HG03354 (cell line): ENCODE measurements around the gene NHS.

Experiments
- ATAC-seq: cut with Tn5 transposase; IDR thresholded peaks from one replicate; pipeline ENCODE4 v1.9.1; 2021; ENCODE audit warnings: mild to moderate bottlenecking; ENCODE audit not compliant: unreplicated experiment, poor library complexity, severe bottlenecking

The NHS gene

GRCh38 chrX:17687648-17688047 lies 312.6 kb downstream of the NHS start:
- no peak for ATAC-seq

- peak; percentile 85 for ATAC-seq
Measured at GRCh38 chrX:17689971-17690409, 315.0 kb downstream of the NHS start.

- ATAC-seq = no peak
Measured at GRCh38 chrX:17692709-17693346, 317.8 kb downstream of the NHS start.

- no peak for ATAC-seq
Measured at GRCh38 chrX:17697191-17697590, 322.2 kb downstream of the NHS start.

GRCh38 chrX:17700976-17701375 lies 326.0 kb downstream of the NHS start:
- no peak for ATAC-seq

- no peak for ATAC-seq
Measured at GRCh38 chrX:17703201-17703600, 328.2 kb downstream of the NHS start.

DNA sequence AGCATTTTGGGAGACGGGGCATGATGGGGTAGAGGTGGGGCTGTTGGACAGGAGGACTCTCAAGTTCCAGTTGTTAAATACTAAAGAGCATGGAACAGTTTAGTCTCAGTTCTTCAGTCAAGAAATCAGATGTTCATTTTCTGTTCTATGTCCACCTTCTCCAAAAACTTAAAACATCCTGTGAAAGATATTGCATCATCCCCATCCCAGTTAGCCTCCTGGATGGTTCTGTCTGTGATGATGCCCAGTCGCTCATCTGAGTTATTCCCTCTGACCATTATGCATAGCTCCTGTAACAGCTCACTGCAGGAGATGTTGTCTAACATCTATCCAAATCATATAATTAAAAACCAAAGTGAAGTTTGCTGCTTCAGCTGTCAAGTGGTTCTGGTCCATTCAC lies 330.2 kb downstream of the NHS start:
- ATAC-seq = no peak

DNA sequence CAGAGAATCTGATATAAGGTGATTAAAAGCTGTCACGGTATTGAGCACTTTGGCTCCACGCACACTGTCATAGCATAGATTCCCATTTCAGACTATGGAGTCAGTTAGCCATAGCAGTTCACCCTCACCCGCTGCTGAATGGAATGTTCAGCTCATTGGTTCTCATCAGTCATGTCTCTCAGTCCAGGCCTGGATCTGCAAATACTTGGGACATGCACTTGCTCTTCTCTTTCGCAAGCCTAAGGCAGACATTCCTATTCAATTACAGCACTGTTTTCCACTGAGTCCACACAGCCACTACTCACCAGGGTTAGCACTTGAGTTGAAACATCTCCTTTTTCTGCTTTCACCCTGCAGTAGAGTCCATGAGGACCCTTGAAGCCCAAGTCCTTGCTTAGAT lies 331.7 kb downstream of the NHS start:
- no peak for ATAC-seq

- ATAC-seq = no peak
Measured at GRCh38 chrX:17707731-17708130, 332.7 kb downstream of the NHS start.

DNA sequence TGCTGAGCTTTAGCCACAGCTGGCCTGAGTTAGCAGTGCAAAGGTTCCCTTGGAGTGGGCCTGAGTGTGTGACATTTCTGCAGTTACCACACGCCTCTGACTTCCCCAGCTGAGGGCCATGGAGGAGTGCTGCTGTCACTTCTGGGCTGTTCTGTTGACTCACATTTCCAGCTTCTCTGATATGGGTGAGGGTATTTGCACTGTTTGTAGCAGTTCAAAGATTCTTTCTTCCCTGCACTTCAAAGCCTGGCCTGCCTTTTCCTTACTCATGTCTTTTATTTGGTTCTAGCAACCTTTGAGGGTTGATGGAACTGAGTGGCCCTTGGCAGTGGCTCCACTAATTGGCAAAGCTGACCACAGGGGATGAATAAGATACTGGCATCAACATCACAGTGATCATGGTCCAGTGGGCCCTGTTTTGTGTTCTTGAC lies 335.9 kb downstream of the NHS start:
- no peak for ATAC-seq

- no peak for ATAC-seq
Measured at GRCh38 chrX:17713288-17713687, 338.3 kb downstream of the NHS start.

DNA sequence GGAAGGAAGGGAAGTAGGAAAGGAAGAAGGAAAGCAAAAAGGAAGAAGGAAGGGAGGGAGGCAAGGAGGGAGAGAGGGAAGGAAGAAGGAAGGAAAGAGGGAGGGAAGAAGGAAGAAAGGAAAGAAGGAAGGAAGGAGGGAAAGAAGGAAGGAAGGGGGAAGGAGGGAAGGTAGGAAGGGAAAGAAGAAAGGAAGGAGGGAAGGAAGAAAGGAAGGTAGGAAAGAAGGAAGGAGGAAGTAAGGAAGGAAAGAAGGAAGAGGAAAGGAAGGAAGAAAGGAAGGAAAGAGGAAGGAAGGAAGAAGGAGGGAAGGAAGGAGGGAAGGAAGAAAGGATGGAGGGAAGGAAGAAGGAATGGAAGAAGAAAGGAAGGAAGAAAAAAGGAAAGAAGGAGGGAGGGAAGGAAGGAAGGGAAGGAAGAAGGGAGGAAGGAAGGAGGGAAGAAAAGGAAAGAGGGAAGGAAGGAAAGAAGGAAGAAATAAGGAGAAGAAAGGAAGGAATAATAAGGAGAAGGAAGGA lies 343.7 kb downstream of the NHS start:
- no peak for ATAC-seq

DNA sequence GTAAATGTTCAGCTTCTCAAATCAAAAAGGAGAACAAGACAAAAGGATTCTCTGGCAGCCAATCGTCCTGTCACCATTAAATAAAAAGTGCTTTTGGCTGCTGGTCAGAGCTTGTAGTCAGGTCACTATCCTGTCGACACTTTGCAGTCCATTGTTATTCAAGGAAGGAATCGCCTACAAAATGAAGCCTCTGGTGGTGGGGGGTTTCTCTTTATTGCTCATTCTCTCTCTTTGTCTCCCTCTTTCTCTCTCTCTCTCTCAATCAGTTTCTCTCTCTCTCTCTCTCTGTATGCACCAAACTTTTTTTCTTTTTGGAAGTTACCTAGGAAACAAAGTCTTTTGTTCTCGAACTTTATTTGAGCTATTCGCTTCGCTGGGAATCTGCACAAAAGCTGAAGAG lies 344.7 kb downstream of the NHS start:
- no peak for ATAC-seq

- ATAC-seq = no peak
Measured at GRCh38 chrX:17721715-17722114, 346.7 kb downstream of the NHS start.

DNA sequence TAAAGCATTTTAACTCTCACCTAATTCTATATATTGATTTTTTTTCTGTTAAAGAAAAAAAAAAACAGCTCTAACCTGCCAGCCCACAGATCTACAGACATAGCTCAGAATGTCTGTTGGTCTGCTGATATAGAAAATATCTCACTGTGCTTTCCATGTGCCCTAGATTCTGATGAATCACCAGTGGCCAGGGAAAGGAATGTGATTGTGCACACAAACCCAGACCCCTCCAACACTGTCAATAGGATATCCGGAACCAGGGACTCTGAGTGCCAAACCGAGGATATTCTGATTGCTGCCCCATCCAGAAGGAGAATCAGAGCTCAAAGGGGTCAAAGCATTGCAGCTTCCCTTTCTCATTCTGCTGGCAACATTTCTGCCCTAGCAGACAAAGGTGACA lies 350.2 kb downstream of the NHS start:
- no peak for ATAC-seq

- no peak for ATAC-seq
Measured at GRCh38 chrX:17732138-17732783, 357.3 kb downstream of the NHS start.

GRCh38 chrX:17735406-17735805 lies 360.4 kb downstream of the NHS start:
- no peak for ATAC-seq

DNA sequence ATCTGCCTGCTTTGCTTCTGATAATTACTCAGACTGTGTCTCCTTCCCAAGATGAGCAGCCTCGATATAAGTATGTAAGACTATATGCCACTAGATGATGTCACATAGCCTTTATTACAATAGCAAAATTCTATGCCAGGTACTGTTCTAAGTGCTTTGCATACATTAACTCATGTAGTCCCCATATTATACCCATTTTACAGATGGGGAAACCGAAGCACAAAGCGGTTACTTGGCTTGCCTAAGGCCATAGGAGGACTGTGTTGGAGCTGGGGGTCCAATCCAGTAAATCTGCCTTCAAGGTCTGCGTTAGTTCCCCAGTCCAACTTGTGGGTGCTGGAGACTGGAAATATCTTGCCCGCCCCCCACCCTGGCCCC lies 361.5 kb downstream of the NHS start:
- ATAC-seq = no peak

DNA sequence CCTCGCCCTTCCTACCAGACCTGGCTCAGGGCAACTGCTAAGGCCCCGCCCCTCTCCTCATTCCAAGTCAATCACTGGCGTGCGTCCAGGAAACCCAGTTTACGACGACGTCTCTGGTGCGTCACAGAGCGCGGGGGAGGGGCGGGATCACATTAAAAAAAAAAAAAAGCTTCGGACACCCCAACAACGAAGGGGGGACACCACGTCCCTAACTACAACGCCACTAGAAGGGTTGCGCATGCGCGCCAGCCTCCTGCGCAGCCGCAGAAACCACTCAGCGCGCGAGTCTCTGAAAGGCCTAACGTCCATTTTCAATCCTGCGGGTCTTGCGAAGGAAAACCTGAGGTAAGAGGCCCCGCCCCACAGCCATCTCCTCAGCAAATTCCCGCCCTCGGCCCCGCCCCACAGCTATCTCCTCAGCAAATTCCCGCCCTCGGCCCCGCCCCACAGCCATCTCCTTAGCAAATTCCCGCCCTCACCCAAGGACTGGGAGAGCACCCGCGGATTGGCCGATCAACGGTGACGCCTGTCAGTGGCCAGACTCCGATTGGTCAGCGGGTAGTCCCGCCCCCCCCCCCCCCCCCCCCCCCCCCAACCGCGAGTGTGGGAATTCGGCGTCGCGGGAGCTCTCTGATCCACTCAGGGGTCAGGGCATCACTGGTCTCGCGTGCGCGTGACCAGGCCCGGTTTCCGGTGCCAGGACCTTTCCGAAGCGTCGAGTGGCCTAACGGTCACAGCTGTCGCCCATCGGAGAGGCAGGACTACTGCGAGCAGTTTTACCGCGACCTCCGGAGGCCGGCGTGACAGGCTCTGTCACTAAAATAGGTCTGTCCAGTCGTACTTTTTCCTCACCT lies 362.1 kb downstream of the NHS start, which contains the start of gene SCML1:
Gene SCML1 (plus strand): TSS at position 638 of the 854 bp plus-strand sequence. CDS start 6,694 bp downstream, outside the sequence.
- peak; percentile 72 for ATAC-seq

DNA sequence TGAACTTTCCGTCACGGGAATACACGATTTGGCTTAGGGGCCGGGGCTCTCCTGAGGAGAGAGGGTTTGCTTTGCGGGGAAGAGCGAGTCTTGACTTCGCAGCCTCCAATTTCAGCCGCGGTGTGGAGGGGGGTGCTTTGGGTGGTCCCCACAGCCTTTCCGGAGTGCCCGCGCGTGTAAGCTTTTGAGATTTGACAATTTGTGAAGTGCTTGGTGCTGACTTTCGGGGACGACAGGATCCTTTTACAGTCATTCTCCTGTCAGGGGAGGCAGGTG lies 362.6 kb downstream of the NHS start:
- ATAC-seq = peak; percentile 13
